ENCODE data around the gene GALR3.

GALR3 gene

GRCh38 chr22:37862570-37863325, 39.6 kb downstream of the GALR3 start:
- Histone ChIP-seq H3K36me3 (peaks cover 82% of the 10 kb centered on the region), H3K27me3 (ENCODE audit: insufficient read depth, low read depth, severe bottlenecking) (no peaks in the 10 kb centered on the region), H3K27ac (no peak overlapping the region), H3K4me3 (ENCODE audit: low read depth, low read length) (no peak overlapping the region), H3K9me3 (ENCODE audit: severe bottlenecking) (no peaks in the 10 kb centered on the region)
- no peak for TF ChIP-seq CTCF (IDR thresholded peaks at IDR 0.05; ENCODE audit: low read depth, low read length)
- no peak for DNase-seq

- peaks cover 81% of the 10 kb centered on the region for H3K36me3 ChIP-seq
Measured at GRCh38 chr22:37865510-37865909, 42.3 kb downstream of the GALR3 start.

GRCh38 chr22:37870273-37870672, 47.1 kb downstream of the GALR3 start:
- Histone ChIP-seq H3K36me3 (peaks cover 86% of the 10 kb centered on the region), H3K27ac (no peak overlapping the region), H3K27me3 (ENCODE audit: insufficient read depth, low read depth, severe bottlenecking) (no peaks in the 10 kb centered on the region), H3K4me3 (ENCODE audit: low read depth, low read length) (no peak overlapping the region), H3K9me3 (ENCODE audit: severe bottlenecking) (no peaks in the 10 kb centered on the region)
- TF ChIP-seq CTCF (IDR thresholded peaks at IDR 0.05; ENCODE audit: low read depth, low read length) = no peak
- DNase-seq = no peak

More at GRCh38 chr22:37865510-37865909, 42.3 kb downstream of the GALR3 start:
- no peaks in the 10 kb centered on the region for H3K27me3 ChIP-seq (ENCODE audit: insufficient read depth, low read depth, severe bottlenecking)
- DNase-seq = peak; percentile 38
- no peaks in the 10 kb centered on the region for H3K9me3 ChIP-seq (ENCODE audit: severe bottlenecking)
- no peak overlapping the region for H3K27ac ChIP-seq
- no peak for TF ChIP-seq CTCF (IDR thresholded peaks at IDR 0.05; ENCODE audit: low read depth, low read length)
- H3K4me3 ChIP-seq (ENCODE audit: low read depth, low read length) = no peak overlapping the region

Data from WERI-Rb-1 (cell line).